ENCODE data around the gene L3MBTL4.
"Not testable (repeated sequence)": the region's sequence is repeated elsewhere in the genome, so short reads cannot be mapped to it uniquely, and the experiment has no call there.

L3MBTL4 gene

DNA sequence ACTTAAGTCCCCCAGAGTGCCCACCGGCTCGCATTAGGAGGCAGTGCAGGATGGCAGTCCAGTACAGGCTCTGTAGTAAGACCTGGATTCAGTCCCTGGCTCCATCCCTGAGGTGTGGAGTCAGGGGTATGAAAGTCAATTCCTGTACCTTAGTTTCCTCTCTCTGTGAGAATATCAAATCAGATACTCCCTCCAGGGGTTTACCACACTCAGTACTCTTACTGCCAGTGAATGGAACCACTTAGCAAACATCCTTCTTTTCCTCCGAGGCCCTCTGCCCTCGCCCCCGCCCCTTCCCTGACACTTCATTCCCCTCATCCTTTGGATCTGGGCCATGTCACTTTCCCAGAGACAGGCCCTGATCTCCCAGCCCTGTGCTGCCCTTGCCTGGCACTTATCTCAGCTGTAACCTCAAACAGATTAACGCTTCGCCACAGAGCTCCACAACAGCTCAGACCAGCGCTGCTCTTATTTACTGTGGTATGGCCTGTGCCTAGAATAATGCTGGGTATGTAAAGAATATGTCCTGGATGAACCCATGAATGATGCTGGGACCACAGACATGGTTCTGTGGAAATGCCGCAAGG lies 360.4 kb downstream of the L3MBTL4 start:
- Histone ChIP-seq H3K27ac (no peak overlapping the region), H3K36me3 (no peaks in the 10 kb centered on the region), H3K4me3 (ENCODE audit: low read depth, low read length) (no peak overlapping the region), H3K27me3 (ENCODE audit: insufficient read depth, low read depth, severe bottlenecking) (peaks cover 4% of the 10 kb centered on the region), H3K9me3 (ENCODE audit: severe bottlenecking) (peaks cover 1% of the 10 kb centered on the region)
- TF ChIP-seq CTCF (IDR thresholded peaks at IDR 0.05; ENCODE audit: low read depth, low read length): no peak
- no peak for DNase-seq

- H3K4me3 ChIP-seq (ENCODE audit: low read depth, low read length): no peak overlapping the region
These were observed 362.2 kb downstream of the L3MBTL4 start for GRCh38 chr18:6052449-6052913.

GRCh38 chr18:6047596-6047995 lies 367.1 kb downstream of the L3MBTL4 start:
- not testable (repeated sequence) for H3K4me3 ChIP-seq (ENCODE audit: low read depth, low read length); DNase-seq; H3K27me3 ChIP-seq (ENCODE audit: insufficient read depth, low read depth, severe bottlenecking); H3K27ac ChIP-seq; H3K9me3 ChIP-seq (ENCODE audit: severe bottlenecking); H3K36me3 ChIP-seq

More at GRCh38 chr18:6052449-6052913, 362.2 kb downstream of the L3MBTL4 start:
- H3K27me3 ChIP-seq (ENCODE audit: insufficient read depth, low read depth, severe bottlenecking): peaks cover 9% of the 10 kb centered on the region
- TF ChIP-seq CTCF (IDR thresholded peaks at IDR 0.05; ENCODE audit: low read depth, low read length): no peak
- no peaks in the 10 kb centered on the region for H3K36me3 ChIP-seq
- DNase-seq: no peak
- peaks cover 3% of the 10 kb centered on the region for H3K9me3 ChIP-seq (ENCODE audit: severe bottlenecking)
- H3K27ac ChIP-seq: no peak overlapping the region

- Histone ChIP-seq H3K9me3 (ENCODE audit: severe bottlenecking) (peaks cover 3% of the 10 kb centered on the region), H3K4me3 (ENCODE audit: low read depth, low read length) (no peak overlapping the region), H3K36me3 (no peaks in the 10 kb centered on the region), H3K27ac (no peak overlapping the region), H3K27me3 (ENCODE audit: insufficient read depth, low read depth, severe bottlenecking) (peaks cover 5% of the 10 kb centered on the region)
- 0 out of 2 replicates have a peak, but pooled peaks have one; percentile 3 for TF ChIP-seq CTCF (IDR thresholded peaks at IDR 0.05; ENCODE audit: low read depth, low read length)
- no peak for DNase-seq
These were observed 369.9 kb downstream of the L3MBTL4 start for GRCh38 chr18:6044773-6045172.

GRCh38 chr18:6044319-6044718 lies 370.4 kb downstream of the L3MBTL4 start:
- no peak for TF ChIP-seq CTCF (IDR thresholded peaks at IDR 0.05; ENCODE audit: low read depth, low read length)

DNA sequence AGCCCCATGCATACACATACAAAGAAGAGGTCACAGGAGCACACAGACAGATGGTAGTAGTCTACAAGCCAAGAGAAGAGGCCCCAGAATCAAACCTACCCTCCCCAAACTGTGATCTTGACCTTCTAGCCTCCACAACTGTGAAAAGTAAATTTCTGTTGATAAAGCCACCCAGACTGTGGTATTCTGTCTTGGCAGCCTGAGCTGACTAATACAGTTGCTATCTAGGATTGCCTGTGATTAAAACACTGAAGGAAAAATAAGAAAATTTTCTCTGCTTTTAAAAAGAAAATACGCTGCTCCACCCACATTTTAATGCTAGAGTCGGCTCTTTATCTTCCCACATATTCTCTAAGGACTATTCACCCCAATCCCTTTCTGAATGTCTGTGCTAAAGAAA lies 375.7 kb downstream of the L3MBTL4 start:
- H3K4me3 ChIP-seq (ENCODE audit: low read depth, low read length): no peak overlapping the region

More at GRCh38 chr18:6044319-6044718, 370.4 kb downstream of the L3MBTL4 start:
- DNase-seq: no peak
- H3K9me3 ChIP-seq (ENCODE audit: severe bottlenecking): peaks cover 1% of the 10 kb centered on the region
- no peak overlapping the region for H3K27ac ChIP-seq
- H3K36me3 ChIP-seq: no peaks in the 10 kb centered on the region
- peaks cover 5% of the 10 kb centered on the region for H3K27me3 ChIP-seq (ENCODE audit: insufficient read depth, low read depth, severe bottlenecking)
- no peak overlapping the region for H3K4me3 ChIP-seq (ENCODE audit: low read depth, low read length)

More for the DNA sequence above, 375.7 kb downstream of the L3MBTL4 start:
- no peak for TF ChIP-seq CTCF (IDR thresholded peaks at IDR 0.05; ENCODE audit: low read depth, low read length)
- no peak for DNase-seq
- H3K27ac ChIP-seq: no peak overlapping the region
- H3K9me3 ChIP-seq (ENCODE audit: severe bottlenecking): no peaks in the 10 kb centered on the region
- no peaks in the 10 kb centered on the region for H3K36me3 ChIP-seq
- no peaks in the 10 kb centered on the region for H3K27me3 ChIP-seq (ENCODE audit: insufficient read depth, low read depth, severe bottlenecking)

All from WERI-Rb-1 (cell line).